NCI-H1105 treated with DMSO at 0.1 percent for 48 hours (cell line): ENCODE data around the gene KRT28.

Experiments used
- DNase-seq: peaks from one replicate; lab custom pipeline; 2025; lab: John Stamatoyannopoulos, UW

KRT28 gene, protein sequence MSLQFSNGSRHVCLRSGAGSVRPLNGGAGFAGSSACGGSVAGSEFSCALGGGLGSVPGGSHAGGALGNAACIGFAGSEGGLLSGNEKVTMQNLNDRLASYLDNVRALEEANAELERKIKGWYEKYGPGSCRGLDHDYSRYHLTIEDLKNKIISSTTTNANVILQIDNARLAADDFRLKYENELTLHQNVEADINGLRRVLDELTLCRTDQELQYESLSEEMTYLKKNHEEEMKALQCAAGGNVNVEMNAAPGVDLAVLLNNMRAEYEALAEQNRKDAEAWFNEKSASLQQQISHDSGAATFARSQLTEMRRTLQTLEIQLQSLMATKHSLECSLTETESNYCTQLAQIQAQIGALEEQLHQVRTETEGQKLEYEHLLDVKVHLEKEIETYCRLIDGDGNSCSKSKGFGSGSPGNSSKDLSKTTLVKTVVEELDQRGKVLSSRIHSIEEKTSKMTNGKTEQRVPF

GRCh38 chr17:40799859-40800258 is at the start of gene KRT28:
Gene KRT28 (minus strand): TSS chr17:40799959. CDS start chr17:40799893, 66 bp downstream.
- no peak for DNase-seq

DNA sequence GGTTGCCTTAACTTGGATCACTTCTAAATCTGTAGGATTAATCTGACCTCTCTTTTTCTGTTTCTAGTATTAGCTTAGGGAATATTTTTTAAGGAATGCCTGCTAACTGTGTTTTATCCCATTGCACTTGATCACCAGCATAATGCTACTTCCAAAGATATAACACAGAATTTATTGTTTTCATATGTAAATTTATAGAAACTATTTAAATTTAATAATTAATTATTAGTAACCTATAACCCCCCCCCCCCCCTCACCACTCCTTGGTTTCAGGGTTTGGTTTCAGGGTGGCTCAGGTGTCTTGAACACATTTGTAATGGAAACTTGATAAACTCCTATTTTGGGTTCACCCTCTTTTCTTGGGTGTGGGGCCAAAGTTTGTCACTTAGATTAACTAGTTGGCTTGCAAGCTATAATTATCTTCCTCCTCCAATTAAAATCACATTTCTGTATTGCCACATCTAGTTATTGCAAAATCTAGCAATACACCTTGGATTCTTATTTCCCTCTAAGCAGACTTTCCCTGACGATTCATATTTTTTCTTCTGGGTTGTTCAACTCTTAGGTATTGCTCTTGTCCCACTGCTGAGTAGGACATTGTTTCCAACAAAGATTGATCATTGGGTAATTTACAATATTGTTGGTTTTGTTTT is 49.0 kb upstream of the KRT28 start:
- no peak for DNase-seq

DNA sequence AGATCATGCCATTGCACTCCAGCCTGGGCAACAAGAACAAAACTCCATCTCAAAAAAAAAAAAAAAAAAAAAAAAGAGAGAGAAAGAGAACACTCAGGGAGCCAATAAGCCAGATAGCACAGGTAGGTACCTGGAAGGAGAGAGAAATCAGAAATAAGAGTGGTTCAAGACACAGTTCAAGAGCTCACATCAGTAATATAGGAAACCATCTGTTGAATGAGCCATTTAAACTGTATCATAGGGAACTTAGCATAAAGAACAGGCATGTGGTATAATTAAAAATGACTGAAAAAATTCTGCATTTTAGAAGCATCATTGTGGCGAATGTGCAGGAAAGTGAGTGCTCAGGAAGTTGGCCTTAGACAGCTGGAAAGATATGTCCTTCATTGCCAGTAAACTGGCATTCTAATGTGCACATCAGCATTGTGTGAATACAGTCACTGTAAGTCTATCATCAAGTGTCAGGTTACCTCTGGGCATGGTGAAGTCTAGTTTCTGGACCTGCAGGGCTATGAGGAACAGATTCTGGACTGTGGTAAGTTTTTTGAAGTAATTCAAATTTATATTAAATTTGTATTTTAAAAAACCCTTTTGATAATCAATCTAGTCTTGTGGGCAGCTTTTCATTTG is 46.9 kb upstream of the KRT28 start:
- DNase-seq = no peak

DNA sequence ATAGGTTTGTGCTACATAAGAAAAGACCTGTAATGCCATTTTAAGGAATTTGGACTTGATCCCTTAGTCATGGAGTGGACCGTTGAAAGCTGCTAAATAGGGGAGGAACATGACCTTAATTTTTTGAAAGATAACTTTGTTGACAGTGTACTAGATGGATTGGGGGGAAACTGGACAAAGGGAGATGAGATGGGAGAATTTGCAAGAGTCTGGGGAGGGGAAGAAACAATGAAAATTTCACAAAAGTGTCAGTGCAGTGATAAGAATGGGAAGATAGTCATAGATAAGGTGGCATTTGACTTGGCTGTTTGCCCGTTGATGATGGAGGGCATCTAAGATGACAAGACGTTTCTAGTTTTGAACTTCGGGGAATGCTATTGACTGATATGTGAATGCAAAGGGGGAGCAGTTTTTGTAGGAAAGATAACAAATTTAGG is 44.9 kb upstream of the KRT28 start:
- DNase-seq = no peak

DNA sequence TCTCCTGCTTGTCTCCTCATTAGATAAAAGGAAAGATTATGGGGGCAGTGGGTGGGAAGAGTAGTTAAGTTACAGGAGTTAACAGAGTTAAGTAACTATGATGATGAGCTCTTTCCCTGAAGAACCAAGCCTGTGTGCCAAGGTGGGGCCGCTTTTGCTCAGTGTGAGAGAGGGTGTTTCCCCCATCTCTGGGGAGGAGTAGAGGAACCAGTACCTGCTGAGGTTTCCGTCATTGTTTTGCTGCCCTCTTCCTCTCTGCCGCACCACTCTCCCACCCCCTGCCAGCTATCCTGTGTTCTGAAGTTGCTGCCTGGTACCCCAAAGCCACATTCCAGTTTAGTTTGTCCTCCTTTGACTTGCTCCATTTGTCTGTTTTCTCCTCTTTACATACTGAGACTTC is 43.5 kb upstream of the KRT28 start:
- no peak for DNase-seq

DNA sequence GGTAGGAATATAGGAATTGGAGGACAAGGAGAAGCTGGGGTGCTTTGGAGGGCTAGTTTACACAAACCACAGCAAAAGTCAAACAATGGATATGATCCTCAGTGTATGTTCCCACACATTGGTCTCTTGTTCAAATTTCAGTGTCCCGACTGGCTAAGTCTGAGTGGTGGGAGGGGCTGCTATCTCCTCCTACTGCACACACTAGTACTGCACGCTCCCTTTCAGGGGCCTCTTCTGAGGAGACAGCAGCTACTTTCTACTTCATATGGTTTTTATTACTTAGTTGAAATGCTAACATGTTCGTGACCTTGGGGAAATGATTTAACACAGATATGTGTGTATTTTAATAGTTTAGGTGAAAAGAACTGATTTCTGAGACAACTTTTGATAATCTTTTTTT is 41.5 kb upstream of the KRT28 start:
- DNase-seq = no peak

- no peak for DNase-seq
Measured at GRCh38 chr17:40839194-40839593, 39.4 kb upstream of the KRT28 start.

DNA sequence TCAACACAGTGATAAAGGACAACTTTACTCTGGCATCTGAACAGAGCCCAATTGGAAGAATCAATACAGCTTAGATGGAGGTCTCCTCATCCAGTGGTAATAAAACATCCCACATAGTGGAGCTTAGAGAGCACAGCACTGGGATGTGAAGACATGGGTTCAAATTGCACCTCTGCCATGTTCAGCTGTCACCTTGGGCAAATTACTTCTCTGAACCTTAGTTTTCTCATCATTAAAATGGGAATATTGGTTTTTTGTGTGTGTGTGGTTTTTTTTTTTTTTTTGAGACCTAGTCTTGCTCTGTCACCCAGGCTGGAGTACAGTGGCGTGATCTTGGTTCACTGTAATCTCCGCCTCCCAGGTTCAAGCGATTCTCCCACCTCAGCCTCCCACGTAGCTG is 36.3 kb upstream of the KRT28 start:
- no peak for DNase-seq

- no peak for DNase-seq
Measured at GRCh38 chr17:40833882-40834281, 34.1 kb upstream of the KRT28 start.

- no peak for DNase-seq
Measured at GRCh38 chr17:40832840-40833239, 33.1 kb upstream of the KRT28 start.

DNA sequence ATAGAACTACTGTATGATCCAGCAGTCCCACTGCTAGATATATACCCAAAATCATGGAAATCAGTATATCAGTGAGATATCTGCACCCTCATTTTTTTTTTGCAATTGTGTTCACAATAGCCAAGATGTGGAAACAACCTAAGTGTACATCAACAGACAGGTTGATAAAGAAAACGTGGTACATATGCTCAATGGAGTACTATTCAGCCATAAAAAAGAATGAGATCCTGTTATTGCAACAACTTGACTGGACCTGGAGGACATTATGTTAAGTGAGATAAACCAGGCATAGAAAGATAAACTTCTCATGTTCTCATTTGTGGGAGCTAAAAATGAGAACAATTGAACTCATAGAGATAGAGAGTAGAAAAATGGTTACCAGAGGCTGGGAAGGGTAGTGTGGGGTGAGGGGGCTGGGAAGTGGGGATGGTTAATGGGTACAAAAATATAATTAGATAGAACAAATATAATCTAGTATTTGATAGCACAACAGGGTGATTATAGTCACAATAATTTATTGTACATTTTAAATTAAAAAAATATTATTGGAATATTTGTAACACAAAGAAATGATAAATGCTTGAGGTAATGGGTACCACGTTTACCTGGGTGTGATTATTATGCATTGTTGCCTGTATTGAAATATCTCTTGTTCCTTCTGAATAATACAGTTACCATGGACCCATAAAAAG is 30.5 kb upstream of the KRT28 start:
- DNase-seq = no peak

- DNase-seq = no peak
Measured at GRCh38 chr17:40828454-40829044, 28.8 kb upstream of the KRT28 start.

GRCh38 chr17:40827746-40828453 is 28.1 kb upstream of the KRT28 start:
- DNase-seq = no peak

- no peak for DNase-seq
Measured at GRCh38 chr17:40825599-40825998, 25.8 kb upstream of the KRT28 start.

DNA sequence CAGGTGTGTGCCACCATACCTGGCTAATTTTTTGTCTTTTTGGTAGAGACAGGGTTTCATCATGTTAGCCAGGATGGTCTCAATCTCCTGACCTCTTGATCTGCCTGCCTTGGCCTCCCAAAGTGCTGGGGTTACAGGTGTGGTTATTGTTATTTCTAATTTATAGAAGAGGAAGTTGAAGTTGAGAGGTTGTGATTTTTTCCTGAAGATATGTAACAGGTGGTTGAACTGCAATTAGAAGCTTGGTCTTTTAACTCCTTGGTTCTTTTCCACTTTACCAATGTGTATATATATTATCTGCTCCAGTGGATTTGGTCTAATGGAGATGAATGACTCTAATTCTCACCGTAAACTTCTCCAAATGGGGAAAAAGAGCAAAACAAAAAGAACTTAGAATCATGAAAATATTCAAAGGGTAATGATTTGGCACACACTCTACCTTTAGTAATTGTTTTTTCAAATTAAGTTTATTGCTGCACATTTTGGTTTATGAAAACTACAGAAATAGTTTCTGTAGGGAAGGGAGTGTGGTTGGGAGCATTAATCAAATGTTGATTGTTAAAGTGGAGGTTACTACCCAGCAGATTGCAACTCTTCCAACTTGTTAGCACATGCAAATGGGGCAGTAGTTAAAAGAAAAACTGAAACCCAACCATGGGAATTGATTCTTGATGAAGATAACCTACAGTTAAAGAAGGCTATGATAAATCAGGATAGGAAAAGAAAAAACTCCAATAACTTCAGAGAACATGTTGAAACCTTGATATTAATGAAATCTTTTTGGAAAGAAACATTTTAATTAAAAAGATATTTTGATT is 24.5 kb upstream of the KRT28 start:
- DNase-seq = no peak

DNA sequence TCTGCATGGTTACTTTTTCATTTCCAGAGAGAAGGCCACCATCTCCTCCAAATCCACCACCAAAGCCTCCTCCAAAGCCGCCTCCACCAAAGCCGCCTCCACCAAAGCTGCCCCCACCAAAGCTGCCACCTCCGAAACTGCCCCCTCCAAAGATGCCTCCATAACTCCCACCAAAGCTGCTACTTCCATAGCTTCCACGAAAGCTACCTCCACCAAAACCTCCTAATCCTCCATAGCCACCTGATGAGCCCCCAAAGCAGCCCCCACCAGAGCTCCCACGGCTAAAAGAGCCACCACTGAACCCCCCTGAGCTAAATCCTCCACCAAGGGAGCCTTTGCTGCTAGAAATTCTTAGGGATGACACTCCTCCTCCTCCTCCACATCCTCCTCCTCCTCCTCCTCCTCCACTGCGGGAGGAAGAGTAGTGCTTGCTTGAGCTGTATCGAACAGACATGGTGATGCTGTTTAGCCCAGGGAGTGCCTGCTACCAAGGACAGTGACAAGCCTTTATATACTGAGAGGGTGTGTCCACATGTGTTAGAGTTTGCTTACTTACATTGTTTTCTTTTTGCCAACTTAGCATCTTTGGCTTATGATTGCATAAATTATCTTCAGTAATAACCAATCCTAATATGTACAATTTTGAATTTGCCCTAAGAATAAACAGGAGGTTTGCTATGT is 22.5 kb upstream of the KRT28 start, which contains the start of gene KRT10:
Gene KRT10 (minus strand): TSS at position 483 of the 681 bp plus-strand sequence. CDS start 29 bp downstream, at position 454.
- DNase-seq = no peak

DNA sequence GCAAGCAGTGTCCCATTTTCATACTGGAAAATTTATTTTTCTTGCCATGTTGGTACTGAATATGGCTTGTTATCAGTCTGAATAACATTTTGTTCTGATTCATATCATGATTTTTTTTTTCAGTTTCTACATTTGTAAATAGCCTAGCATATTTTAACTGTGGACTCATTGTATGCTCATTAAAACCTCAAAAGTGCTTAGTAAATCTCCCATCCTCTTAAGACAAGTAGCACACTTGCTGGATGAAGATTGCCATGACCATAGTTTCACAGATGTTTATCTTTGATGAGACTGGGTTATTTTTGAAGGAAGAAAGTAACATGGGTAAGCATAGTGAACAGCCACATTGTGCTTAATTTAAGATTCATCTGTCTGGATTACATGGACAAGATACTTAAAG is 21.8 kb upstream of the KRT28 start:
- no peak for DNase-seq

DNA sequence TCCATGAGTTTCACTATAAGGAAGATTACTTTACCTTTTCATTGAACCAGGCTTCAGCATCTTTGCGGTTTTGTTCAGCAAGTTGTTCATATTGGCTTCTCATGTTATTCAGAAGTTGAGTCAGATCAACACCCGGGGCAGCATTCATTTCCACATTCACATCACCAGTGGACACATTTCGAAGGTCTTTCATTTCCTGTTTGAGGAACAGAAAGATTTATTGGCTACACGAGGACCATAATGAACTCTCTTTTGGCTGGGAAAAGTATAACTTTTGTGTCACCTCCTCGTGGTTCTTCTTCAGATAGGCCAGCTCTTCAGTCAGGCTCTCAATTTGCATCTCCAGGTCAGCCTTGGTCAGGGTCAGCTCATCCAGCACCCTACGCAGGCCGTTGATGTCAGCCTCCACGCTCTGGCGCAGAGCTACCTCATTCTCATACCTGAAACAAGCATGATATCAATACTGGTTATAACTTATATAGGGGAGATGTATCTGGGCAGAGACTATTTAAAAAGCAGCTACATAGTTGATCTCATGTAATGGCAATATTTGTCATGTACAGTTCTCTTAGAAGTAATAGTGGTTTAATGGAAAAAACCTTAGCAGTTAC is 20.6 kb upstream of the KRT28 start:
- no peak for DNase-seq

GRCh38 chr17:40819528-40820125 is 19.9 kb upstream of the KRT28 start:
- no peak for DNase-seq
